Lung (tissue), 12 donors: Measurements from ENCODE around the gene CLEC14A. TPM values are rescaled to one million over a fixed set of nuclear protein-coding genes. Genes with fewer than 3 reads are reported as not detected.

ENCODE experiments used
- ATAC-seq: fragments of 200-7000 bp; cut with Tn5 transposase; one replicate; pipeline ENCODE4 v1.9.1; 2020; ENCODE audit warnings: moderate number of reproducible peaks; ENCODE audit not compliant: insufficient read depth, low FRiP score
- DNase-seq, 3 donors: peaks; one replicate each; pipeline ENCODE4 v3.0.0-alpha.2; 2013 to 2017
- H3K27ac ChIP-seq, 2 donors: one replicate each; pipeline ENCODE4 v1.5.1; 2013; ENCODE audit warnings: mild to moderate bottlenecking in 2 of 2, moderate library complexity in 2 of 2, control low read depth in 1 of 2, inconsistent platforms in 1 of 2, low read depth in 1 of 2, low read length in 1 of 2
- H3K27me3 ChIP-seq, 3 donors: one replicate each; pipeline ENCODE4 v1.5.1; 2013; ENCODE audit warnings: low read length in 2 of 3; ENCODE audit not compliant: control insufficient read depth in 3 of 3, insufficient read depth in 3 of 3
- H3K36me3 ChIP-seq, 4 donors: one replicate each; pipeline ENCODE4 v1.5.1; 2013; ENCODE audit warnings: low read length in 4 of 4, mild to moderate bottlenecking in 1 of 4, moderate library complexity in 1 of 4; ENCODE audit not compliant: control insufficient read depth in 4 of 4, insufficient read depth in 4 of 4
- H3K4me1 ChIP-seq, 5 donors: one replicate each; pipeline ENCODE4 v1.5.1; 2013; ENCODE audit warnings: low read length in 5 of 5, mild to moderate bottlenecking in 2 of 5, moderate library complexity in 1 of 5; ENCODE audit not compliant: control insufficient read depth in 5 of 5, insufficient read depth in 5 of 5
- H3K4me3 ChIP-seq: one replicate; pipeline ENCODE4 v1.5.1; 2013; ENCODE audit warnings: mild to moderate bottlenecking, control low read depth, moderate library complexity
- H3K9ac ChIP-seq, 2 donors: one replicate each; pipeline ENCODE4 v1.5.1; 2013; ENCODE audit warnings: low read length in 2 of 2, control low read depth in 1 of 2; ENCODE audit not compliant: insufficient read depth in 1 of 2
- H3K9me3 ChIP-seq, 4 donors: one replicate each; pipeline ENCODE4 v1.5.1; 2013; ENCODE audit warnings: low read length in 3 of 4, mild to moderate bottlenecking in 1 of 4, moderate library complexity in 1 of 4; ENCODE audit not compliant: control insufficient read depth in 4 of 4, insufficient read depth in 3 of 4
- WGBS, 2 donors: extraction: QIAGEN DNeasy Blood & Tissue Kit; methylation state at CpG; one replicate each; pipeline ENCODE4 v1.1.7; 2013; 5-methylcytosine and 5-hydroxymethylcytosine counted together
- polyA plus RNA-seq, 2 donors: library from polyadenylated mRNA; stranded (reverse); fragments of 200-250 nt; gene quantifications; one replicate each; pipeline ENCODE4 v1.2.1, GENCODE V29; 2013
- total RNA-seq, 2 donors: library from RNA; depleted of rRNA in 1 of 2; stranded (reverse); fragments of >200 nt in 1 of 2; gene quantifications; one replicate each; pipeline ENCODE4 v1.2.1, GENCODE V29; 2014 to 2021
- TF ChIP-seq, protein P1 (sequence below): IDR thresholded peaks from 2 replicates; pipeline ENCODE4 v1.5.1; 2012; ENCODE audit warnings: mild to moderate bottlenecking; ENCODE audit errors: control extremely low read depth, extremely low read depth
- donor health status: control.
- donor health status: control.
- donor health status: Bipolar disorder and iron deficiency.
- donor health status: healthy.
- donor health status: DM: yes; HTN: yes; CAD: no.

Gene CLEC14A
- total and polyA plus RNA-seq, 4 donors, result 28.4 to 97.7 (median 83.3) TPM

DNA sequence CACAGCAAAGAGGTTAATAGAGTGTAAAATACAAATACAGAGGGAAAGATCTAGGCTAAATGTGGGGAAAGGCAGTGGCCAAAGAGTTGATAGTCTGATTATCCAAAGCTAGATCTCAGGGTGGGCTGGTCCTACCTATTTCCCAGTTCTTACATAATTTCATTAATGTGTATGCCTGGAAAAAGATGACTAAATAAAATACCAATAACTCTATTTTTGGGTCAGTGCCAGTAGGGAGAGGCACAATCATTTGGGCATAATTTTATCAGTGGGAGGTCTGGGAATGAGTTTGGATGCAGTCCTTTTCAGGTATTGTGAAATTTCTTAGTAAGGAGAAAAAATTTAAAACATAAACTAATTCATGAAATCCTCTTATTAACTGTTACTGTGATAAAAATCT is 30.6 kb upstream of the CLEC14A start:
- Histone ChIP-seq H3K4me3 (no peak overlapping the region), H3K27ac (no peak overlapping the region), H3K9me3 (no peaks in the 10 kb centered on the region), H3K27me3 (no peaks in the 10 kb centered on the region), H3K9ac (no peak overlapping the region), H3K4me1 (peaks cover 0 to 22% (median 0%) of the 10 kb centered on the region in 5 donors), H3K36me3 (no peaks in the 10 kb centered on the region)
- TF ChIP-seq, protein P1, sequence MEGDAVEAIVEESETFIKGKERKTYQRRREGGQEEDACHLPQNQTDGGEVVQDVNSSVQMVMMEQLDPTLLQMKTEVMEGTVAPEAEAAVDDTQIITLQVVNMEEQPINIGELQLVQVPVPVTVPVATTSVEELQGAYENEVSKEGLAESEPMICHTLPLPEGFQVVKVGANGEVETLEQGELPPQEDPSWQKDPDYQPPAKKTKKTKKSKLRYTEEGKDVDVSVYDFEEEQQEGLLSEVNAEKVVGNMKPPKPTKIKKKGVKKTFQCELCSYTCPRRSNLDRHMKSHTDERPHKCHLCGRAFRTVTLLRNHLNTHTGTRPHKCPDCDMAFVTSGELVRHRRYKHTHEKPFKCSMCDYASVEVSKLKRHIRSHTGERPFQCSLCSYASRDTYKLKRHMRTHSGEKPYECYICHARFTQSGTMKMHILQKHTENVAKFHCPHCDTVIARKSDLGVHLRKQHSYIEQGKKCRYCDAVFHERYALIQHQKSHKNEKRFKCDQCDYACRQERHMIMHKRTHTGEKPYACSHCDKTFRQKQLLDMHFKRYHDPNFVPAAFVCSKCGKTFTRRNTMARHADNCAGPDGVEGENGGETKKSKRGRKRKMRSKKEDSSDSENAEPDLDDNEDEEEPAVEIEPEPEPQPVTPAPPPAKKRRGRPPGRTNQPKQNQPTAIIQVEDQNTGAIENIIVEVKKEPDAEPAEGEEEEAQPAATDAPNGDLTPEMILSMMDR, result no peak
- DNase-seq, result no peak
- no peak for ATAC-seq

DNA sequence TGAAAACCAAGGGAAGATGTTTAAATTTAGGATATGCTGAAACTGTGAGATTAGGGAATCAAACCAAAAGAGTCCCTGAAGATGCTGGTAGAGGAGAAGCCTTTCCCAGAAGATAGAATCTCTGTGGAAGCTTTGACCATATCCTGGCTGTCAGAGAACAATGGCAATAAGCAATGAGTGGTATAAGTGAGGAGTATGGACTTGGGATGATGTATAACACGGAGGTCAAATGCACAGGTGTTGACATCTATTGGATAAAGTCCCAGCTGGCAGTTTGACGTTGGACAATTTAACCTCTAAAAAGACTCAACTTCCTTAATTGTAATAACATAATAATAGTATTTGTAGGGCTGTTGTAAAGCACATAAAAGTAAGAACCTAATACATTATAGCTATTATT is 30.1 kb upstream of the CLEC14A start:
- ATAC-seq, result no peak
- Histone ChIP-seq H3K4me3 (no peak overlapping the region), H3K4me1 (peaks cover 0 to 17% (median 0%) of the 10 kb centered on the region in 5 donors), H3K27ac (no peak overlapping the region), H3K36me3 (no peaks in the 10 kb centered on the region), H3K9ac (no peak overlapping the region), H3K27me3 (no peaks in the 10 kb centered on the region), H3K9me3 (no peaks in the 10 kb centered on the region)
- TF ChIP-seq, protein P1, result no peak
- DNase-seq, result peak in 2 of 3 donors; percentile 31 to 64
- 38 to 54% methylated on average over 2 of the region's 2 CpGs for WGBS, 2 donors

DNA sequence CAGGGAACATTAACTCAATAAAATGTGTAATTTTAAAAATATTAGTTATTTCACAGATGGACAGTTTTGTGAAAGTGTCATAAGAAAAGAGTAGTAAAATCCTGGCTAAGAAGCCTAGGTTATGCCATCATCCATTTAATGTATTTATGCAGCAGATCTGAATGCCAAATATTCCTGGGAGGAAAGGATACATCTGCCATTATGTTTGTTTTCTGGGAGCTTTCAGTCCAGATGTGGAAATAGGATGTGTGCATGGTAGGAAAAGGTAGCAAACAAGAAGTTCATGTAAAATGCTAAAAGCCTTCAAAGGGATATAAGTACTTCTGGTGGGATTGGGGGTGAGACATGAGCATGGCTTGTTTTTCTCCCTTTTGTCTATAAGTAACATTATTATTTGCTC is 27.0 kb upstream of the CLEC14A start:
- Histone ChIP-seq H3K36me3 (no peaks in the 10 kb centered on the region), H3K4me3 (no peak overlapping the region), H3K27me3 (no peaks in the 10 kb centered on the region), H3K27ac (no peak overlapping the region), H3K9me3 (peaks cover 0 to 3% (median 0%) of the 10 kb centered on the region in 4 donors), H3K9ac (no peak overlapping the region), H3K4me1 (peaks cover 0 to 5% (median 0%) of the 10 kb centered on the region in 5 donors)
- no peak for ATAC-seq
- peak in 2 of 3 donors; percentile 45 to 54 for DNase-seq
- TF ChIP-seq, protein P1, result no peak

DNA sequence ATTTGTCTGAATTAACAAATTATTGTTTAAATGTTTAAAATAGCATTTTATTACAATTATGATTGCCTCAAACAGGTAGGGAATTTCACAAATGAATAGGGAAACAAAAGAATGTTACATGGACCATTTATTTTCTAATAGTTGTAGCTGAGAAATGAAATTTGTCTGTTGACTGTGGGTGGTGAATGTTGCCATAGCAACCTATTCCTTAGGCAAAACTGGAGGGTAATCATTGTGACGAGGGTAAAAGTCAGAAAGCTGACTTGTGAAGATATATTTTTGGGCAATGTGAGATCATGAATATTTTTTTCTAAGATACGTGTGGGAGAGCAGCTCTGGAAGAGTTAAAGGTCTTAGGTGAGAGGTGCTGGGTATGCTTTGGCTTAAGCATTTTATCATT is 24.2 kb upstream of the CLEC14A start:
- no peak overlapping the region for H3K4me3 ChIP-seq
- DNase-seq (no peak), ATAC-seq (no peak)
- H3K9ac ChIP-seq, result no peak overlapping the region
- TF ChIP-seq, protein P1, result no peak
- H3K27me3 ChIP-seq, result no peaks in the 10 kb centered on the region
- H3K4me1 ChIP-seq, result peaks cover 0 to 5% (median 0%) of the 10 kb centered on the region in 5 donors
- H3K27ac ChIP-seq, result no peak overlapping the region
- WGBS, 2 donors, result 78 to 84% methylated on average over 2 of the region's 2 CpGs
- peaks cover 0 to 3% (median 0%) of the 10 kb centered on the region in 4 donors for H3K9me3 ChIP-seq
- H3K36me3 ChIP-seq, result no peaks in the 10 kb centered on the region
